T47D (cell line): Measurements from ENCODE around the gene AP2S1.
"Not testable (repeated sequence)": the region's sequence is repeated elsewhere in the genome, so short reads cannot be mapped to it uniquely, and the experiment has no call there.

Experiments used
- DNase-seq, 2 experiments: peaks; one replicate each; pipeline versions ENCODE4 v3.0.0 to v3.0.0-alpha.2; 2011 to 2012; ENCODE audit warnings: low read depth in 1 of 2, low spot score in 1 of 2
- JUND ChIP-seq: IDR thresholded peaks from 2 replicates; pipeline ENCODE4 v1.6.1; 2012; ENCODE audit warnings: low read depth
- in situ Hi-C: cut with HindIII; loops from 2 replicates; pipeline ENCODE4 v1.10.0; 2016; ENCODE audit warnings: low sequenced_read_pairs, low pct_unique_long_range_greater_than_20kb

The AP2S1 gene

DNA sequence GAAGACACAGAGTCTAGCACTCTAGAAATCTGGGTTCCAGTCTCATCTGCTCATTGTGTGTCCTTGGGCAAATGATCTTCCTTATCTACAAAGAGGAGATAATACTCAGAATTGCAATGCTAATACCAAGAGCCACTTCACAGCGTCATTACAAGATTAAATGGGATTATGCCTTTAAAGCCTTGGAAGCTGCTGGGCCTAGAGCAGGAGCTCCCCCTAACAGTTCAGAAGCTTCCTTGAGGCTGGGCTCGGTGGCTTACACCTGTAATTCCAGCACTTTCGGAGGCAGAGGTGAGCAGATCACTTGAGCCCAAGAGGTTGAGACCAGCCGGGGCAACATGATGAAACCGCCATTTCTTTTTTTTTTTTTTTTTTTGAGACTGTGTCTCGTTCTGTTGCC lies 27.6 kb downstream of the AP2S1 start:
- DNase-seq = no peak
- in situ Hi-C loops = no loop called here
- TF ChIP-seq JUND = no peak

DNA sequence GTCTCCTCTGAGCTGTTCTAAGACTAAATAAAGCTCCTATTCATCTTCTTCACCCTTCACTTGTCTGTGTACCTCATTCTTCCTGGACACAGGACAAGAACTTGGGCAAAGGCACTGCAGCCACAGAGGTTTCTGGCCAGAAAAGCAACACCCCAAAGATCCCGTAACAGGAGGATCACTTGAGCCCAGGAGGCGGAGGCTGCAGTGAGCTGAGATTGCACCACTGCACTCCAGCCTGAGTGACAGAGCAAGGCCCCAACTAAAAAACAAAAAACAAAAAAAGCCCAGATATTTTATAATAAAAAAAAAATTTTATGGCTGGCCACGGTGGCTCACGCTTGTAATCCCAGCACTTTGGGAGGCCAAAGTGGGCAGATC lies 28.2 kb downstream of the AP2S1 start:
- in situ Hi-C loops = not testable (repeated sequence)

DNA sequence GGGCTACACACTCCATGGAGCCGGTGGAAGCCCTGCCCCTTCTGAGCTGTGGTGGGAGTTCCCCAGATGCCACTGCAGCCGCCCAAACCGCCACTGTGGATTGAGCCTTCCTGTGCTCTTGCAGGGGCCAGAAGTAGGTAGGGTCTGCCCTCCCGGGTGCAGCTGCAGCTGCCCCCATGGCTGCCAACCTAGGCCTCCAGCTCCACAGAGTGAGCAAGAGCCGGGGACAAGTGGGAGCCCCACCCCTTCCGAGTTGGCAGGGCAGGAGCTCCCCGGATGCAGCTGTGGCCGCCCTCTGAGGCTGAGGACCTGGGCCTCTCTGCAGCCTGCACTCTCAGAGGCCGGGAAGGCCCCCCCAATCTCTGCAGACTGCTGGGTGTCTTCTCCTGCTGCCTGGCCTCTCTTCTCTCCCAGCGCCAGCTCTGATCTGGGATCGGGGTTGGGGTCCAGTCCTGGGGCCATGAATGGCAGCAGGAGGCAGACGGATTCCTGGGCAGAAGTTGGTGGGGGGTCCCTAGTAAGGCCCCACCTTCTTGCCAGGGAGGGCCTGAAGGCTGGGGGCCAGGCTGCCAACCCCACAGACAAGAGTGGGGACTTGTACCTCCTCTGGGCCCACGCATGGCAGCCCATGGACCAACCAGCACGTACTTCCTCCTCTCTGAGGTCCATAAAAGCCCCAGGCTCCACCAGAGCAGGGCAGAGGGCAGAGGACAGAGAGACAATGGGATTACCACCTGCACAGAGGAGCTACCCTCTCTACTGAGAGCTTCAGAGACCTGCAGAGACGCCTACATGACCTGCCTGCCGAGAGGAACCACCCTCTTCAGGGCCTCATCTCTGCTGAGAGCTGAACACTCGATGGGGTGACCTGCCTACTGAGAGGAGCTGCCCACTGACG lies 28.9 kb downstream of the AP2S1 start:
- DNase-seq = no peak
- TF ChIP-seq JUND = no peak
- in situ Hi-C loops = no loop called here

More for the DNA sequence above, 28.2 kb downstream of the AP2S1 start:
- not testable (repeated sequence) for DNase-seq

DNA sequence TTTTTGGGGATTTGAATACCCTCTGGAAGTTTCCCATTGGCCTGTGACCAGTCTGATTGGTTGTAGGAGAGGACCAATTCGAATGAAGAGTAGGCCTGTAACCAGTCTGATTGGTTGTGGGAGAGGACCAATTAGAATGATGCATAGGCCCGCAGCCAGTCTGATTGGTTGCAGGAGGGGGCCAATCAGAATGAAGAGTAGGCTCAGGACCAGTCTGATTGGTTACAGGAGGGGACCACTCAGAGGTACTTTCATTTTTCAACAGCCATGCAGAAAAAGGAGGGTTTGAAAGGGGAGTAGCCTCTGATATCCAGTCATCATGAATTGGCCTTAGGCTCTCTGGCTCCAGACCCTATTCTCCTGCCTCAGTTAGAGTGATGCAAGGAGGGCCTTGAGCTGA lies 31.8 kb downstream of the AP2S1 start:
- TF ChIP-seq JUND = no peak
- in situ Hi-C loops = no loop called here
- peak in 1 of 2 experiments; percentile 57 for DNase-seq

DNA sequence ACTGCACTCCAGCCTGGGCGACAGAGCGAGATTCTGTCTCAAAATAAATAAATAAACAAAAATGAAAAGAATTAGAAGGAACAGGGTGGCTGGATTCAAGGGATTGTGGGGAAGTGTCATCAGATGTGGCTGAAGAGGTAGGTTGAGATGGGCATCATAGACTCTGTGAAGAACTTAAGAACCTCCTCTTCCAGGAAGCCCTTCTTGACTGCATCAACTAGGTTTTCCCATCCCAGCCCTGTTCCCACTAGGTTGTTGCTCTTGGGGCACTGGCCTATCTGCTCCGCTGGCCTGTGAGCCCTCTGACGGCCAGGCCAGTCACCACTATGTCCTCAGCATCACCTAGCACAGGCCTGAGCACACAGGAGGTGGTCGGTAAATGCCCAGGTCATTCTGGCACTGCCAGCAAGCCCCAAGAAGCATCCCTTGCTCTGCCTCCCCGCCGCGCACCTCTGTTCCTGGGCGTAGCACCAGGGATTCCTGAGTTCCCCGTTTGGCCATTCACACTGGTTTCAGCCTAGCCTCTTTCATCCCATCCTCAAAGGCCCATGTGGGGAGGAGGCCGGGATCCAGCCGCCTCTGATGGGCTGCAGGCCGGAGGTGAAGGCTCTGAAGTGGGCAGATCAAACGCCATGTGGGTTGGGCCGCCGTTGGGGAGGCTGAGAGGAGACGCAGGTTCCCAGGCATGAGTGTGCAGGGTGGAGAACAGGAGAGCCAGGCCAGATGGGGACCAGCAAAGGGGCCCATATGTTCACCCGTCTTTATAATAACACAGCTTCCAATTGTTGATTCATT lies 34.6 kb downstream of the AP2S1 start:
- no peak for DNase-seq
- in situ Hi-C loops = no loop called here
- no peak for TF ChIP-seq JUND

DNA sequence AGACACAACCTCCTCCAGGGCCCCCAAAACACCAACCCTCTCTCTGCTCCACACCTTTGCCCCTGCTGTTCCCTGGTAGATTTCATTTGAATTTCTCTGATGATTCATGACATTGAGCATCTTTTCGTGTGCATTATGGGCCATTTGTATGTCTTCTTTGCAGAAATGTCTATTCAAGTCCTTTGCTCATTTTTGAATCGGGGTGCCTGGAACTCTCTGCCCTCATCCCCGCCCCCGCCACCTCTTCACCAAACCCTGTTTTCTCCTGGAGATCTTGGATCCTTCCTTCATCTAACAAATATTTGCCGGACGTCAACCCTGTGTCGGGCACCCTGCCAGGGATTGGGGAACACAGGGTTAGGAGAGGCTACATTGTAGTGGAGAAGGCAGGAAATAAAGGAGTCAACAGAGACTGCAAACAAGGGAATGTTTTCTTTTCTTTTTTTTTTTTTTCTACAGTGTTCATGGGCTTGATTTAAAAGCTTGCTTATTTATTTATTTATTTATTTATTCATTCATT lies 36.7 kb downstream of the AP2S1 start:
- TF ChIP-seq JUND = no peak
- in situ Hi-C loops = no loop called here
- peak in 1 of 2 experiments; percentile 68 for DNase-seq

DNA sequence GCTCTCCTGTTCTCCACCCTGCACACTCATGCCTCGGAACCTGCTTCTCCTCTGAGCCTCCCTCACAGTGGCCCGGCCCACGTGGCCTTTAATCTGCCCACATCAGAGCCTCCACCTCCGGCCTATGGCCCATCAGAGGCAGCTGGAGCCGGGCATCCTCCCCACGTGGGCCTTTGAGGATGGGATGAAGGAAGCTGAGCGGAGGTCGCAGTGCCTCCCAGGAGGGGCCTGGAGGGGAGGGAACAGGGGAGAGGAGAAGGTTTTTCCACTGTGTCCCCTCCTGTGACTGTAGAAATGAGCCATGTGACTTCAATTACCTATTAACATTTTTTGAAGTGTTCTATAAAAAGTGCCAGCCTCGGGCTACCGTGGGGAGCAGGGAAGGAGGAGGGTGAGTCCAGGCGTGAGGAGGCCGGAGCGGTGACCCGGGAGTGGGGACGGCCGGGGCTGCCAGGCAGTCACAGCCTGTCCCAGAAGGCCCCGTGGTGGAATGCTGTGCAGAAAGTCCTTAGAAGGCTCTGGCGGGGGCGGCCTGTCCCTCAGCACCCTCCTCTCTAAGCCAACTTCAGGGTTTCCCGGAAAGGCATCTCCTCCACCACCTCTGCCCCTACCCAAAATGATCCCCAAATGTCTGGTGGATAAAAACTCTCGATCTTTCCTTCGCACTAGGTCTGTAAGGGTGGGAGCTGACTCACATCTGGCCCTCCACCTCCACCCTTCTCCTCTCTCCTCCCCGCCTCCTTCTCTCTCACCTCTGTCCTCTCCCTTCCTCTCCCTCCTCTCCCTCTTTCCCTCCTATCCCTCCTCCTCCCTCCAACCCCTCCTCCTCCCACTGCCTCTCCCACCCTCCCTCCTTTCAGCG lies 37.4 kb downstream of the AP2S1 start:
- TF ChIP-seq JUND = no peak
- in situ Hi-C loops = no loop called here
- no peak for DNase-seq

DNA sequence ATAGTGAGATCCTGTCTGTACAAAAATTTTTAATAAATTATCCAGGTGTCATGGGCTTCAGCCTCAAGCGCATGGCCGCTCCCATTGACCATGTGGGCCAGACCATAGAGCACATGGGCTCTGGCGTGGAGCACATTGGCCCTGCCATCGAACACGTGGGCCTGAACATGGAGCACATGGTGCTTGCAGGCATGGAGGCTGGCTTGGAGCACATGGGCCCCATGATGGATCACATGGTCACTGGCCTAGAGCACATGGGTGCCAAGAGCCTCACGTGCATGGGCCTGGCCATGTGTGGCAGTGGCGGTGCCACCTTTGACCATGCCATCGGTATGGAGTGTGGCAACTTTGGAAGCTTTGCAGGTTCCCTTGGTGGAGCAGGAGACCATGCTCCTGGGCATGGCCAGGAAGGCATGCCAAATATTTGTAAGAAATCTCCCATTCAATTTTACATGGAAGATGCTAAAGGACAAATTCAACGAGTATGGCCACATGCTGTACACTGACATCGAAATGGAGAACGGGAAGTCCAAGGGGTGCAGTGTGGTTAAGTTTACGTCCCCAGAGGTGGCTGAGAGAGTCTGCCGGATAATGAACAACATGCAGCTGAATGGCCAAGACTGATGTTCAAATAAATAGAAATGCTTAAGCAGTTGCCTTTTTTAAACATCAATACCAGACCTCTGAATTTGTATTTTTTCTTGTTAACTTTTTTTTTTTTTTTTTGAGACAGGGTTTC lies 40.9 kb downstream of the AP2S1 start:
- in situ Hi-C loops = no loop called here

DNA sequence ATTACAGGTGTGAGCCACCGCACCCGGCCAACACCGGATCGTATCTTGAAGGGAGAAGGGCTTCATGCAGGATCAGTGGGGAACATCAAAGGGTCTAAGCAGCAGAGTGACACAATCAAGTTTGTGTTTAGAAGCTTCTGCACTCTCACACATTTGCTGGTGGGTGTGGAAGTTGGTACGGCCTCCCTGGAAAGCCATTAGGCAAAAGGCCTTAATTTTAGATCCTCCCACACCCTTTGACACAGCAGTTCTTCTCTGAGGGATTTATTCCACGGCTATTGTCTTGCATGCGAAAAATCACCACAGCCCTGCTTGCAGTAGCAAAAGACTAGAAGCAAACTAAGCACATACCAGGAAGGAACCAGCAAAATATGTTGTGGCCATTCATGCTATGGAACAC lies 44.0 kb downstream of the AP2S1 start:
- in situ Hi-C loops = no loop called here
- DNase-seq = no peak
- no peak for TF ChIP-seq JUND

More for the DNA sequence above, 40.9 kb downstream of the AP2S1 start:
- no peak for DNase-seq
- TF ChIP-seq JUND = no peak

DNA sequence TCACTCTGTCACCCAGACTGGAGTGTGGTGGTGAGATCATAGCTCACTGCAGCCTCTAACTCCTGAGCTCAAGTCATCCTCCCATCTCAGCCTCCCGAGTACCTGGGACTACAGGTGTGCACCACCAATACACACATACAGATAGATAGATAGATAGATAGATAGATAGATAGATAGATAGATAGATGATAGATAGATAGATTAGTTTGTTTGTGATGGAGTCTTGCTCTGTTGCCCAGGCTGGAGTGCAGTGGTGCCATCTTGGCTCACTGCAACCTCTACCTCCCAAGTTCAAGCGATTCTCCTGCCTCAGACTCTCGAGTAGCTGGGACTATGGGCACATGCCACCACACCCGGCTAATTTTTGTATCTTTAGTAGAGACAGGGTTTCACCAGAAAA lies 46.2 kb downstream of the AP2S1 start:
- not testable (repeated sequence) for DNase-seq

DNA sequence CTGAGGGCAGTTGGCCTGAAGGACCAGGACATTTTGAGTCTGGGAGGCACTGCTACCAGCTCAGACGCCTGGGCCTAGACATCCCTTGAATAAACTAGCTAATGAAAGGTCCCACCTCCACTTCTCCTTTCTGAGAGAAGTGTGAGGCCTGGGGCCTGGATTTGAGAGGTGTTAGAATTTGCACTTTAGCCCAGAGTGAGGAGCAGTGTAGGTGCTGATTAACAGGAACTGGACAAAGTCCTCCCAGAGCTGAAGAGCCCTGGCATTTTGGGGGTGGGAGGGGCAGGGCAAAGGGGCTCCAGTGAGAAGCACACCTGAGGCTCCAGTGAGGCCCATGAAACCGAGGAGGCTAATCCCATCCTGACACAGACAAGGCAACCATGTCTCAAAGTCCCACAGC lies 47.1 kb downstream of the AP2S1 start:
- no peak for DNase-seq

More for the DNA sequence above, 46.2 kb downstream of the AP2S1 start:
- in situ Hi-C loops = not testable (repeated sequence)

DNA sequence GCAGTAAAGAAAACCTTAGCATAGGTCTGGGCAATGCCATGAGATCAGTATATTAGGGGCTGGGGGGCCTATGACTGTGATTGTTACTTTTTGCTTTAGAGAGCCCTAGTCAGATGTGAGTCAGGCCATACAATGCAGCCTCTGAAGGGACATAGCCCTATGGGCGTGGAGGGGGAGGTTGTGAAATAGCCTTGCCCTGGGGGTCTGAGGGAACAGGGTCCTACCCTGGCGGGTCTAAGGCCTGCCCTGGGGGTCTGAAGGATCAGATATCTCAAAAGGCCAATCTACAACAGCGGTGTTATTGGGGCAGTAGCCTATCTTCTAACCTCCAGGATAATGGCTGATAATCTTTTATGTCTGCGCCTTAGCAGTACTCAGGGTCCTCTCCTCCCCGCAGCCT lies 48.5 kb downstream of the AP2S1 start:
- no peak for TF ChIP-seq JUND
- DNase-seq = no peak
- in situ Hi-C loops = no loop called here

More for the DNA sequence above, 47.1 kb downstream of the AP2S1 start:
- no peak for TF ChIP-seq JUND
- in situ Hi-C loops = no loop called here
